ENCODE data around the gene VSIG10L.

Gene VSIG10L

GRCh38 chr19:51368366-51369282 lies 26.7 kb upstream of the VSIG10L start, which contains the start of gene CLDND2:
CLDND2 (minus strand) TSS chr19:51369003; CDS start chr19:51368577, 426 bp downstream.
- FAIRE-seq, result no peak
- no peak for DNase-seq (ENCODE audit: insufficient read length, low spot score)
- TF ChIP-seq POLR2A (IDR thresholded peaks at IDR 0.05; ENCODE audit: low read depth, low read length), result no peak

- DNase-seq (ENCODE audit: insufficient read length, low spot score), result peak; percentile 77
- TF ChIP-seq POLR2A (IDR thresholded peaks at IDR 0.05; ENCODE audit: low read depth, low read length), result peak; percentile 83
- no peak for FAIRE-seq
These were observed 25.8 kb upstream of the VSIG10L start for GRCh38 chr19:51367565-51368365.

GRCh38 chr19:51367255-51367564 lies 25.3 kb upstream of the VSIG10L start:
- FAIRE-seq (no peak), DNase-seq (ENCODE audit: insufficient read length, low spot score) (no peak)
- TF ChIP-seq POLR2A (IDR thresholded peaks at IDR 0.05; ENCODE audit: low read depth, low read length), result peak; percentile 30; the same call in 1 of the 2 replicates

- 0 out of 2 replicates have a peak, but pooled peaks have one; percentile 4 for TF ChIP-seq POLR2A (IDR thresholded peaks at IDR 0.05; ENCODE audit: low read depth, low read length)
- DNase-seq (ENCODE audit: insufficient read length, low spot score) (peak; percentile 78), FAIRE-seq (no peak)
These were observed 24.7 kb upstream of the VSIG10L start for GRCh38 chr19:51366389-51367254.

- no peak for DNase-seq (ENCODE audit: insufficient read length, low spot score)
- no peak for FAIRE-seq
- peak; percentile 60 for TF ChIP-seq POLR2A (IDR thresholded peaks at IDR 0.05; ENCODE audit: low read depth, low read length)
These were observed 24.0 kb upstream of the VSIG10L start, which contains the start of gene ETFB for GRCh38 chr19:51365965-51366388. ETFB (minus strand) TSS chr19:51366388; CDS start chr19:51366326, 62 bp downstream.

GRCh38 chr19:51365211-51365964 lies 23.4 kb upstream of the VSIG10L start:
- no peak for DNase-seq (ENCODE audit: insufficient read length, low spot score)
- TF ChIP-seq POLR2A (IDR thresholded peaks at IDR 0.05; ENCODE audit: low read depth, low read length), result no peak
- FAIRE-seq, result no peak

GRCh38 chr19:51364200-51365106 lies 22.5 kb upstream of the VSIG10L start:
- DNase-seq (ENCODE audit: insufficient read length, low spot score) (no peak), FAIRE-seq (no peak)
- TF ChIP-seq POLR2A (IDR thresholded peaks at IDR 0.05; ENCODE audit: low read depth, low read length), result no peak

- DNase-seq (ENCODE audit: insufficient read length, low spot score) (no peak), FAIRE-seq (no peak)
- TF ChIP-seq POLR2A (IDR thresholded peaks at IDR 0.05; ENCODE audit: low read depth, low read length), result no peak
These were observed 19.3 kb upstream of the VSIG10L start for GRCh38 chr19:51361239-51361638.

- DNase-seq (ENCODE audit: insufficient read length, low spot score) (no peak), FAIRE-seq (peak; percentile 23)
- no peak for TF ChIP-seq POLR2A (IDR thresholded peaks at IDR 0.05; ENCODE audit: low read depth, low read length)
These were observed 17.4 kb upstream of the VSIG10L start for GRCh38 chr19:51359294-51359693.

- no peak for TF ChIP-seq POLR2A (IDR thresholded peaks at IDR 0.05; ENCODE audit: low read depth, low read length)
- DNase-seq (ENCODE audit: insufficient read length, low spot score), result no peak
- no peak for FAIRE-seq
These were observed 16.0 kb upstream of the VSIG10L start for GRCh38 chr19:51357952-51358351.

GRCh38 chr19:51356159-51356801 lies 14.3 kb upstream of the VSIG10L start:
- TF ChIP-seq POLR2A (IDR thresholded peaks at IDR 0.05; ENCODE audit: low read depth, low read length), result no peak
- DNase-seq (ENCODE audit: insufficient read length, low spot score) (no peak), FAIRE-seq (no peak)

All from H54 (cell line).